ENCODE results near the gene SYT12.

DNA sequence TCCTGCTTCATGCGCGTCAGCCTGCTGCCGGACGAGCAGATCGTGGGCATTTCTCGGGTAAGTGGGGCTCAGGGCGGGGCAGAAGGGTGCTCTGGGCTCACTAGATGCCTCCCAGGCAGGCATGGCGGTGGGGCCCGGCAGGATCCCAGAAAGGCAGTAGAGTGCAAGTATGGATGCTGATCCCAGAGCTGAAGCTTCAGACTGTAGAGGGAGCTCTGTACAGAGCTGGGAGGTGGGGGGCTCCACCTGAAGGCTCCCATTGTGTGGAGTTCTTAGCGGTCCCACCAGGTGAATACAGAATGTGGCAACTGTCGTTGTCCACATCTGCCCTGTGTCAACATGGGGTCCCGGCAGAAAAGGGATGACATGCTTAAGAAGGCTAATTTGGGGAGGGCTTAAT lies 17.2 kb downstream of the SYT12 start:
- TF ChIP-seq, protein P1, sequence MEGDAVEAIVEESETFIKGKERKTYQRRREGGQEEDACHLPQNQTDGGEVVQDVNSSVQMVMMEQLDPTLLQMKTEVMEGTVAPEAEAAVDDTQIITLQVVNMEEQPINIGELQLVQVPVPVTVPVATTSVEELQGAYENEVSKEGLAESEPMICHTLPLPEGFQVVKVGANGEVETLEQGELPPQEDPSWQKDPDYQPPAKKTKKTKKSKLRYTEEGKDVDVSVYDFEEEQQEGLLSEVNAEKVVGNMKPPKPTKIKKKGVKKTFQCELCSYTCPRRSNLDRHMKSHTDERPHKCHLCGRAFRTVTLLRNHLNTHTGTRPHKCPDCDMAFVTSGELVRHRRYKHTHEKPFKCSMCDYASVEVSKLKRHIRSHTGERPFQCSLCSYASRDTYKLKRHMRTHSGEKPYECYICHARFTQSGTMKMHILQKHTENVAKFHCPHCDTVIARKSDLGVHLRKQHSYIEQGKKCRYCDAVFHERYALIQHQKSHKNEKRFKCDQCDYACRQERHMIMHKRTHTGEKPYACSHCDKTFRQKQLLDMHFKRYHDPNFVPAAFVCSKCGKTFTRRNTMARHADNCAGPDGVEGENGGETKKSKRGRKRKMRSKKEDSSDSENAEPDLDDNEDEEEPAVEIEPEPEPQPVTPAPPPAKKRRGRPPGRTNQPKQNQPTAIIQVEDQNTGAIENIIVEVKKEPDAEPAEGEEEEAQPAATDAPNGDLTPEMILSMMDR (IDR thresholded peaks at IDR 0.05; ENCODE audit: low read depth, low read length, poor library complexity, severe bottlenecking), result no peak
- no peak for TF ChIP-seq EZH2phosphoT487 (IDR thresholded peaks at IDR 0.05; ENCODE audit: borderline replicate concordance, low read length)
